GM21423 (cell line): Measurements from ENCODE around the gene ATP10A.
"Not testable (repeated sequence)": the region's sequence is repeated elsewhere in the genome, so short reads cannot be mapped to it uniquely, and the experiment has no call there.

ENCODE experiments used
- ATAC-seq: cut with Tn5 transposase; IDR thresholded peaks from one replicate; pipeline ENCODE4 v1.9.1; 2021; ENCODE audit warnings: mild to moderate bottlenecking, moderate library complexity; ENCODE audit not compliant: unreplicated experiment

The ATP10A gene

DNA sequence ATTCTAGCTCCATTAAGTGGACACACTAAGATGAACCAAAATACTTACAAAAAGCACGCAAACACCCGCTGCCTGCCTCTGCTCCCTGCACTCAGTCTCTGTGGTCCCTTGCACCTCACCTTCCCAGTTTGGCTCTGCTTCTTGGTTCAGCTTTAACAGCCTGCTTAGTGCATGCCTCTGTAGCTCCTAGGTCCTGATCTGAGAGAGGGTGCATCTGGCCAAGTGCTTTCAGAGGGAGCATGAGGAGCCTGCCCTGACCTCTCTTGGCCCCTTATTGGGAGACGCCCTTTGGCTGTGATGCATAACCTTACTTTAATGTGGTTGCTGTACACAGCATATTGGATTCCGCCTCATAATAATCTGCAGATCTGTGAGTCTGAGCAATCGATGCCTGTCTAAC, 21.2 kb upstream of the ATP10A start:
- ATAC-seq = no peak

DNA sequence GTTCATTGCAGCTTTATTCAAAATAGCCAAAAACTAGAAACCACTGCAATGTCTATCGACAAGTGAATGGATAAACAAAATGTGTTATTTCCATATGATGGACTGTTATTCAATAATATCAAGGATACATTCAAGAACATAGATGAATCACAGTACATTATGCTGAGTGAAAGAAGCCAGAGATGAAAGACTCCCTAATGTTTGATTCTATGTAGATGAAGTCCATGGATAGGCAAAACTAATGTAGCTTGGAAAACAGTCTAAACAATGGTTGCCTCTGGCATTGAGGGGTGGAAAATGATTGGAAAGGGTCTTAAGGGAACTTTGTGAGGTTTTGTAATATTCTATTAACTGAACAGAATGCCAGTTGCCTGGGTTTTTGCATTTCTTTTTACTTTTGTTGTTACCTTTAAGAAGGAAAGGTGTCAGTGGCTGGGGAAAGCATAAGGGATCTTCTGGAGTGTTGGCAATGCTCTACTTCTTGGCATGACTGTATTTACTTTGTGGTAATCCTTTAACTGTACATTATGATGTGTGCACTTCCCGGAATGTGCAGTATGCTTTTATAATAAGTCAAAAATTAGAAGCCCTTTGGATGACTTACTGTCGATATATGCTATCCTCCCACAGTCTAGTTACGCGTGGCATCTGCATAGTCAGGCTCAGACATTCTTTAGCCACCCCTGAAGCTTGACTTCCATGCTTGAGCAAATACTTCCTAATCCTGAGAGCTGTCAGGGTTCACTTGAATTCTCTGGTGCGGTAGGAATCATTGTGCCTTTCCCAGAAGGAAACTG, 20.5 kb upstream of the ATP10A start:
- no peak for ATAC-seq

DNA sequence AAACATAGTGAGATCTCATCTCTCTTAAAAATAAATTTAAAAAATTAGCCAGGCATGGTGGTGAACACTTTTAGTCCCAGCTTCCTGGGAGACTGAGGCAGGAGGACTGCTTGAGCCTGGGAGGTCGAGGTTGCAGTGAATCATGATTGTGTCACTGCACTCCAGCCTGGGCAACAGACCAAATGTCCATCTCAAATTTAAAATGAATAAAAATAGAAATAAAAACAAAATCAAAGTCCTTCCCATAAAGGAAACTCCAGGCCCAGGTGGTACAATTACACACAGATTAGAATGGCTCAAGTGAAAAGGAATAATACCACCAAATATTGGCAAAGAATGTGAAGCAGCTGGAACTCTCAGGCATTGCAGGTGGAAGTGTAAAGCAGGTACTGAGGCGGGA, 19.3 kb upstream of the ATP10A start:
- ATAC-seq = no peak

GRCh38 chr15:25880877-25881276, 17.8 kb upstream of the ATP10A start:
- not testable (repeated sequence) for ATAC-seq

DNA sequence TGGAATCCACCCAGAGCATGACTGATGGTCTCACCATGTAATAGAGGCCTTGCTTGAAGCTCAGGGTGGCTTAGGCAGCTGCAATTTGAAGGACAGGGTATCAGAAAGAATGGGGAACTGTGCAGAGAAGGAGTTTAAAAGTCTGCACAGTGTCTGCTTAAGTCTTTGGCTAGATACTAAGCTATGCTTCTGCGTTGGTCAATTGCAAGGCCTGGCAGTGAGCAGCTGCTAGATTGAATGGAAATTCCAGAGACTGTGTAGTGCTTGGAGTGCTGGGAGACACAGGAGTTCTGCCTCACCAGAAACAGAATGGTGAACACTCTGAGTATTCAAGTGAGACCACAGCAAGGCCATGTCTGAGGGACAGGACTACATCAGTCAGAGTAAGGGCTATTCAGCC, 17.3 kb upstream of the ATP10A start:
- ATAC-seq = no peak

DNA sequence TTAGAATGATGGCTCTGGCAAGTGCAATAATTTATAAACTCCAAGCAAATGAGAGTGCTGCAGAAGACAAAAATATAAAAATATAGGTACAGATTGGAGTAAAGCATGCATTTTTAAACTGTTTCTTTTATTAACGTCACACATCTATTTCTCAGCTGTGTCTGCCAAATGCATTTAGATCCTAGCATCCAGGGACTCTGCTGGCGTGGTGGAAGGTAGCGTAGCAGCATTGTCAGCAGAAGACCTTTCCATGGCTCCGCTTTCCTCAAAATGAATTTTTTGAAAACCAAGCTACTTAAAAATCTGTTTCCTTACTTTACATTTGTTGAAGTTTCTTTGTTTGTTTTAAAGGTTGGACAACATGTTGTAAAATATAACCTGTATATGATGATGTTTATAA, 16.3 kb upstream of the ATP10A start:
- no peak for ATAC-seq

GRCh38 chr15:25877681-25878080, 14.6 kb upstream of the ATP10A start:
- no peak for ATAC-seq

- no peak for ATAC-seq
These were observed 13.4 kb upstream of the ATP10A start for GRCh38 chr15:25876231-25877140.

DNA sequence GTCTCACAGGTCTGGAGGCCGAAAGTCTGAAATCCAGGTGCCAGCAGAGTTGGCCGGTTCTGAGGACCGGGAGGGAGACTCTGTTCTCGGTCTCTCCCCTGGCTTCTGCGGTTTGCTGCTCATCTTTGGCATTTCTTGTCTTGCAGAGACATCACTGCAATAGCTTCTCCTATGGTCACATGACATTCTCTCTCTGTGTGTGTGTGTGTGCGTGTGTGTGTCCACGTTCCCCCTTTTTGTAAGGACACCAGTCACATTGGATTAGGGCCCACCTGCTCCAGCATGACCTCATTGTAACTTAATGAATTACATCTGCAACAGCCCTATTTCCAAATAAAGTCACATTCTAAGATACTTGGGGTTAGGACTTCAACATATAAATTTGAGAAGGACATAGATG, 12.4 kb upstream of the ATP10A start:
- ATAC-seq = no peak

GRCh38 chr15:25874379-25874778, 11.3 kb upstream of the ATP10A start:
- no peak for ATAC-seq

- no peak for ATAC-seq
These were observed 8.3 kb upstream of the ATP10A start for GRCh38 chr15:25871403-25871802.

GRCh38 chr15:25870938-25871337, 7.8 kb upstream of the ATP10A start:
- ATAC-seq = no peak

- ATAC-seq = no peak
These were observed 6.6 kb upstream of the ATP10A start for GRCh38 chr15:25869701-25870100.

GRCh38 chr15:25866874-25867273, 3.7 kb upstream of the ATP10A start:
- ATAC-seq = no peak

GRCh38 chr15:25866251-25866650, 3.1 kb upstream of the ATP10A start:
- ATAC-seq = no peak

GRCh38 chr15:25864966-25865365, 1.8 kb upstream of the ATP10A start:
- ATAC-seq = no peak

DNA sequence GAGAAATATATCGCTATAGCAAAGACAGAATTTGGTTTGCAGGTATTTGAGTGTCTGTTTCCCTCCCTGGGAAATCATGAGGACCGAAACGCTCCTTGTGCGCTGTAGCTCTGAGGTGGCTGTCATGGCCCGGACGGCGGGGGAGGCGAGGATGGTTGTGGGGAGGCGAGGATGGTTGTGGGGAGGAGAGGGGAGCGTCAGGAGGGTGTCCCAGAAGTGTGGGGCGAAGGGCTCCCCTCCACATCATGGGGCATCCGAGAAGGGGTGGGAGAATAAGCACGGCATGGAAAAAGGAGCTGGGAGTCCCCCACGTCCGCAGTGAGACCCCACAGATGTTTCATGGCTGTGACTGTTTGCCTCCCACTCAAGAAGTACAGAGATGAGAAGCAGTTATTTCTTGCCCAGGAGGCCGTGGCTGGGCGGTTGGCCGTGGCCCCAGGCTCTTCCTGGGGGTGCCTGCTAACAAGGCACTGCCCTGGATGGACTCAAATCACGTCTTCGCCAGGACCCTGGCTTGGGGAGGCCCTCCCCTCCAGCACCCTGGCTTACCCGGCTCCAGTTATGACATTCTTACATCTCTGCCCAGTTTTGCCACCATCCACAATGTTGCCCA, 947 bp upstream of the ATP10A start:
- ATAC-seq = no peak

DNA sequence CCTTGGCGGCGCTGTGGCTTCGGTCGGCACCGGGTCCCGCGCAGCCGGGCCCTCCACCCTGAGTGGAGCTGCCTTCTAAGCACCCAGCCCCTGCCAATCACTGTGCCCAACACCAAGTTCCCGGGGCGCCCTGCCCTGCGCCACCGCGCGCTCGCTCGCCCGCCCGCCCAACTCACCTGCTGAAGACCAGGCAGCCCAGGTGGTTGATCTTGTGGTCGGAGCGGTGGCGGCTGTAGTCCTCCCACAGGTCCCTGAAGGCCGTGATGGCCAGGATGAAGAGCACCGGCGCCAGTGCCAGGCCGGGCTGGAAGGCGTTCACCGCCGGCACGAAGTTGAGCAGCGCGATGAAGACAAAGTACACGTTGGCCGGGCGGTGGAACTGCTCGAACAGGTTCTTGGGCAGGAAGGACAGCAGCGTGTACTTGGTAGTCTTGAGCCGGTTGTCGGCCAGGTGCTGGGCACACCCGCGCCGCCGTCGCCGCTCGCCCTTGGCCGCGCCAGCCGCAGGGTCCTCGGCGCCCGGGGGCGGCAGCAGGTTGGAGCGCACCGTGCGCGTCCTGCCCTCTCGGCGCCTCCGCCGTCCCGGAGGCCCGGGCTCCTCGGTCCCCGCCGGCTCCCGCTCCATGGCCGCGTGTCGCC, 536 bp downstream of the ATP10A start:
- no peak for ATAC-seq

DNA sequence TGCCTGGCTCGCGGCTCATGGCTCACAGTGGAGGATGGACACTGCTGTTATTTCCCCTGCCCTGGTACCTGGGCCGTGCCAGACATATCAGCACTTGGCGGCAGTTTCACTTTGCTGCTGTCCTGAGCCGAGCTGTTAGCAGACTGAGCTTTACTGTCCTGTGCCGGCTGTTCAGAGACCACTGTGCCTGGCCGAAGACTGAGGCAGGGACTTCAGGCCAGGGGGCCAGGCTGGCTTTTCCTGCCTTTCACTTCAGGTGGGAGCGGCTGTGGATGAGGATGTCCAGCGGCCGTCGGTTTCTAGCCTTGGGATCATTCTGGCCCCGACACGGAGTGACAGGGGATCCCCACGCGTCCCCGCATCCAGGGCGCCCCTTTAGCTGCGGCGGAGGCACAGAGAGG, 1.1 kb downstream of the ATP10A start:
- ATAC-seq = no peak

DNA sequence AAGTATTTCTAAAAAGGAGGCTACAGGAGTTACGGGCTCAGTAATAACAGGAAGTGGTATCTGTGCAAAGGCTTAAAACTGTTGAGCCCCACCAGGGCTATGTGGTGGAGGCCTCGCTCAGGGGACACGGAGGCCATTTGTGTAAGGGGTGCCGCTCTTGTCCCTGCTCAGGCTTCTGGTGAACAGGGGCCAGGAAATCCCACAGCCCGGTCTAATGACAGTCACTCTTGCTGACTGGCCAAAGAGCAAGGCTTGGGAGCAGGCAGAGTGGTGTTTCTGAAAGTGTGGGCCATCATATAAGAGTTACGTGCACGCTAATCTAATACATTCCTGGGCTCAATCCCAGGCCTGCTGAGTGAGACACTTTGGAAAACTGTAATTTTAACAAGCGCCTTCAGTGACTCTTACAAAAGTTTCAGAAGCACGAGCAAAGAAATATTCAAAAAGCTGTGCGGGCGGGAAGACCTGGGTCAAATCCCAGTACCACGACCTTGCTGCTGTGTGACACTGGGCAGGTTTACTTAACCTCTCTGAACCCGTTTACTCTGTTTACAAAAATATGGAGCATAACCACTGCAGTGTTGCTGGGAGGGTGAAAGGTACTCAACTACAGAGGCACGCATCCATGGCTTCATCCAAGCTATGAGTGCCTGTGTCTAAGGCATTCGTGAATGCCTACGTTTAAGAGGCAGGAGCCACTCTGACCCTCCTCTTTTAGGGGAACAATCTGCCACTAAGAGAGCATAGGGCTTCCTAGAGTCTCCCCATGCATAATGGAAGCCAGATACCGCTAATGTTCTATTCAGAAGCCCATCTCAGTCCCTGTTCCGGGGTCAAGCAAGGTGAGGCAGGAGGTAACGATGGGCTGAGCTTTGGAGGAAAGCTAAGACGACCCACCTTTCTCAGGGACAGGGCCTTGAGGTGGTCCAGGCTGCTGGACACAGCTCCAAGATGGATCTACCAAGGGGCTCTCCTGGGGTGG, 2.0 kb downstream of the ATP10A start:
- ATAC-seq = no peak
